ENCODE data around the gene MCRIP1. TPM values are rescaled to one million over a fixed set of nuclear protein-coding genes. Genes with fewer than 3 reads are reported as not detected.
A peak's percentile ranks its signal among the peaks of the same experiment; 100 is the strongest.

Gene MCRIP1
- total and polyA plus RNA-seq, 9 of the 15 experiments (the other 6 are each of a cell fraction or from before 2014, with no cell fraction given) = 0.39 to 35.8 (median 9.7) TPM

GRCh38 chr17:81821603-81822311 is 11.3 kb downstream of the MCRIP1 start (continued):
- no peak for TF ChIP-seq ZNF407 (IDR thresholded peaks at IDR 0.05; ENCODE audit: low read depth)
- TF ChIP-seq NUFIP1 (IDR thresholded peaks at IDR 0.05; ENCODE audit: partially characterized antibody) = no peak
- TF ChIP-seq POLR2AphosphoS5 (IDR thresholded peaks at IDR 0.05; ENCODE audit: control insufficient read depth, insufficient read depth, low read depth, low read length) = no peak
- no peak for TF ChIP-seq CAMTA2 (CRISPR knock-in tag; conservative IDR thresholded peaks at IDR 0.05)
- TF ChIP-seq POLR2G (IDR thresholded peaks at IDR 0.05; ENCODE audit: low read depth, low read length) = peak; percentile 55; the same call in 1 of the 2 replicates
- 0 out of 2 replicates have a peak, but pooled peaks have one; percentile 8 for TF ChIP-seq ZKSCAN1 (IDR thresholded peaks at IDR 0.05; ENCODE audit: low read depth, low read length)
- TF ChIP-seq SMARCE1 (IDR thresholded peaks at IDR 0.05) = peak; percentile 33; the same call in 1 of the 2 replicates
- no peak for TF ChIP-seq TRIM25 (IDR thresholded peaks at IDR 0.05; ENCODE audit: borderline replicate concordance)
- peak; percentile 54 for TF ChIP-seq CCNT2 (IDR thresholded peaks at IDR 0.05; ENCODE audit: borderline replicate concordance, extremely low read depth, insufficient read length, low read depth, low read length)
- TF ChIP-seq ZNF253 (CRISPR knock-in tag; conservative IDR thresholded peaks at IDR 0.05) = no peak
- TF ChIP-seq HMGN3 (IDR thresholded peaks at IDR 0.05; ENCODE audit: borderline replicate concordance, extremely low read depth, insufficient read length, low read depth, low read length) = peak; percentile 43
- peak; percentile 63 for TF ChIP-seq BRD9 (IDR thresholded peaks at IDR 0.05; ENCODE audit: low read depth, partially characterized antibody)
- peak; percentile 77 for TF ChIP-seq PHF20 (IDR thresholded peaks at IDR 0.05; ENCODE audit: partially characterized antibody)
- TF ChIP-seq ZNF785 (CRISPR knock-in tag; IDR thresholded peaks at IDR 0.05) = no peak
- TF ChIP-seq MXI1 (IDR thresholded peaks at IDR 0.05; ENCODE audit: low read depth, low read length) = 0 out of 2 replicates have a peak, but pooled peaks have one; percentile 17
- TF ChIP-seq MCM3 (IDR thresholded peaks at IDR 0.05) = no peak
- TF ChIP-seq NR2F6 (CRISPR knock-in tag; IDR thresholded peaks at IDR 0.05) = no peak
- TF ChIP-seq RFX5 (IDR thresholded peaks at IDR 0.05; ENCODE audit: low read depth, low read length) = no peak
- no peak for TF ChIP-seq CHD1 (IDR thresholded peaks at IDR 0.05; ENCODE audit: low read length)
- TF ChIP-seq SMARCA5 (IDR thresholded peaks at IDR 0.05) = 0 out of 2 replicates have a peak, but pooled peaks have one; percentile 9

All from K562 (cell line).